ENCODE data around the gene LHFPL2. TPM values are rescaled to one million over a fixed set of nuclear protein-coding genes. Genes with fewer than 3 reads are reported as not detected.

LHFPL2 gene
- total RNA-seq, 1 donor from 2014 or later, result 40.6 TPM

DNA sequence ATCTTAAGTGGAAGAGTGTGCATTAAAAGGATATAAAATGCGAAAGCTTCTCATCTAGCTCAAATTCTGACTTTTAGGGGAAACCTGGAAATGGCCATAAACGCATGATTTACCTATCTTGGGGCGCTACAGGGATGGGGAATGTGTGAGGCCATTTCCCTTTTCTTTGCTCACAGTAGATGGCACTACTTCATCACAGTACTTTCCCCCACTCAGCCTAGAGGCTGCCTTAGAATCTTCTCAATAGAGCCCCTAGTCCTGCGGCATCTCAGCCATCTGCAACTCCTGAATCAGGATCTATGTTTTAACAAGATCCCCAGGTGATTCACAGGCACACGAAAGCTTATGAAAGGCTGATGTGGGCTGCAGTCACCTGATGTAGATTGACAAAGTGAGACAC is 110.8 kb downstream of the LHFPL2 start:
- TF ChIP-seq CTCF (IDR thresholded peaks at IDR 0.05), result peak; percentile 53
- no peaks in the 10 kb centered on the region for H3K36me3 ChIP-seq
- peaks cover 43% of the 10 kb centered on the region for H3K4me1 ChIP-seq
- no peaks in the 10 kb centered on the region for H3K27me3 ChIP-seq (ENCODE audit: low read depth)
- intact Hi-C loops (cut with DNase I), result no loop called here
- DNase-seq, result no peak
- peak; percentile 64 to 65 for ATAC-seq
- H3K27ac ChIP-seq, result no peak overlapping the region
- no peak overlapping the region for H3K4me3 ChIP-seq
- H3K9me3 ChIP-seq, result no peaks in the 10 kb centered on the region

DNA sequence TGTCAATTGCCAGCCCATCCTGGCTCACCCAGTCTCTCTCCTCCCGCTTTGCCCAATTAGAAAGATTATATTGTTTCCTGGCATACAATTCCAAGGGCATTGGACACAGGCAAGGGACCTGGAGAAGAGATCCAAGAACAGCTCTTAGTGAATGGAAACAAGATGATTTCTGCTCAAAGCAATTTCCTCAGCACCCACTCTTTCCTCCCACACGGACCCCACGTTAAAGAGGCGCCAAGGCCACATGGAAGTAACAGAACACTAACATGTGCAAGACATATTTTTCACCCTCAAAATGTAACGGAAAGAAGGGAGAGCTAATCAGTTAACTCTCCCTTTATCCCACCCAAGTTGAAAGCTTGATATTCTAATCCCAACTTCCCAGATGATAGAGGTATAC is 111.2 kb downstream of the LHFPL2 start:
- Histone ChIP-seq H3K36me3 (no peaks in the 10 kb centered on the region), H3K9me3 (no peaks in the 10 kb centered on the region), H3K4me3 (no peak overlapping the region), H3K27ac (no peak overlapping the region), H3K4me1 (peaks cover 42% of the 10 kb centered on the region), H3K27me3 (ENCODE audit: low read depth) (no peaks in the 10 kb centered on the region)
- no peak for ATAC-seq
- DNase-seq, result no peak
- intact Hi-C loops (cut with DNase I), result no loop called here
- no peak for TF ChIP-seq CTCF (IDR thresholded peaks at IDR 0.05)

DNA sequence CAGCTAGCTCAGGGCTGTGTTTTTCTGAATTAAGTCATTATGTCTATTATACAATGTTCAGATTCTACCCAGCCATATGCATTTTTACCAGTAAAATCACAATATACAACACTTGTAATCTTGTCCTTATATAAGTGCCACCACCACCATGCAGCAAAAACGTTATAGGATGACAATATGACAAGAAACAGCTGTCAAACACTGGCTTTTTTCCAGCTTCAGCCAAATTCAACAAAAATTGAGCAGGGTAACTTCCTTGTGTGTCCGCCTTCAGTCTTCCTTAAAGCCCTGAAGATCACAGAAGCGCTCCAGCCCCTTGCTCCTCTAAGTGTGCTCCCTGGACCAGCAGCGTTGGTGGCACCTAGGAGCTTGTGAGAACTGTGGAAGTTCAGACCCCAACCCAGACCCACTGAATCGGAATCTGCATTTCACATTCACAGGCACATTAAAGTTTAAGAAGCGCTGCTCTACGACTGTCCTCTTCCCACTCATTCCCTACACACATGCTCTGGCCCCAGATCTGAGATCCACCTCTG is 111.8 kb downstream of the LHFPL2 start:
- intact Hi-C loops (cut with DNase I), result no loop called here
- DNase-seq (no peak), ATAC-seq (no peak)
- Histone ChIP-seq H3K27me3 (ENCODE audit: low read depth) (no peaks in the 10 kb centered on the region), H3K4me1 (peaks cover 35% of the 10 kb centered on the region), H3K36me3 (no peaks in the 10 kb centered on the region), H3K27ac (no peak overlapping the region), H3K9me3 (no peaks in the 10 kb centered on the region), H3K4me3 (no peak overlapping the region)
- TF ChIP-seq CTCF (IDR thresholded peaks at IDR 0.05), result no peak

- Histone ChIP-seq H3K27me3 (ENCODE audit: low read depth) (no peaks in the 10 kb centered on the region), H3K4me3 (no peak overlapping the region), H3K9me3 (no peaks in the 10 kb centered on the region), H3K4me1 (peaks cover 25% of the 10 kb centered on the region), H3K36me3 (no peaks in the 10 kb centered on the region), H3K27ac (peak overlapping the region; percentile 75)
- TF ChIP-seq CTCF (IDR thresholded peaks at IDR 0.05), result no peak
- ATAC-seq (no peak), DNase-seq (no peak)
- intact Hi-C loops (cut with DNase I), result no loop called here
These were observed 113.7 kb downstream of the LHFPL2 start for GRCh38 chr5:78534905-78535200.

DNA sequence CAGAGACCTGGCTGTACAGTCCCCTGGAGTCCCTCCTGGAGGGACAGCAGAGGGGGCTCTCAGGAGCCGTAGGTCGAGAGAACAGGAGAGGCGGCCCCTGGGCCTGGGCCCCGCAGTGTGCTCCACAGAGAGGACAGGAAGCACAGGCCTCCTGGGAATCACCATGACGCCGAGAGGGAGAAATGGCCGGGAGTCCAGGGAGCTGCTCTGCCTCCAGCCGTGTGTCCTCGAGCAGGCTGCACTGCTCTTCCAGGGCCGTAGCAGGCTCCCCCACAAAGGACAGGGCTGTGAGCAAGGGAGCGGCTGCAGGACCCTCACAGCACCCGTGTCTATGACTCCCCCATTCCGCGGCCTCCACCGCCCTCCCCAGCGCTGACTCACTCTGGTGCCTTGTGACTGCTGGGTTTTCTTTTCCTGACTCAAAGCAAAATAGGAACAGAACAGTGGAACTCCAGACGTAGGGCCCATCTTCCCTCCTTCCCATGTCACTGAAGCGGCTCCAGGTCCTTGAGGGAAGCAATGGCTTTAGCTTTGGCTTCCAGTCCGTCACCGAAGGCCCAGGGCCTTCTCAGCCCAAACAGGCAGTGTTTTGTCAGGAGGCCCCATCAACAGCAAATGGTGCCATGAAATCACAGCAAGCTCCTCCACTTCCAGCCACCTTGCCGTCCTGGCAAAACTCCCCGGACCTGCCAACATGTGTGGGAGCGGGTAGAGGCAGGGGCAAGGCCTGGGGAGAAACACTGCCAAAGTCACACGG is 114.2 kb downstream of the LHFPL2 start:
- Histone ChIP-seq H3K4me3 (no peak overlapping the region), H3K9me3 (no peaks in the 10 kb centered on the region), H3K27ac (peak overlapping the region; percentile 75), H3K4me1 (peaks cover 22% of the 10 kb centered on the region), H3K27me3 (ENCODE audit: low read depth) (no peaks in the 10 kb centered on the region), H3K36me3 (no peaks in the 10 kb centered on the region)
- intact Hi-C loops (cut with DNase I), result no loop called here
- no peak for TF ChIP-seq CTCF (IDR thresholded peaks at IDR 0.05)
- DNase-seq, result no peak
- ATAC-seq, result peak; percentile 34 to 38
